Upper lobe of left lung (tissue), 4 donors: ENCODE results near the gene CALR3.

ENCODE experiments used
- EP300 ChIP-seq, 4 donors: sonication (generic); formaldehyde crosslinking; IDR thresholded peaks; one replicate each; pipeline ENCODE4 v1.5.1; 2017; ENCODE audit warnings: antibody characterized with exemption in 4 of 4, control low read depth in 2 of 4
- POLR2A ChIP-seq, 4 donors: fragments of 450-650 bp; IDR thresholded peaks; one replicate each; pipeline ENCODE4 v1.5.1; 2016 to 2017; ENCODE audit warnings: antibody characterized with exemption in 4 of 4, mild to moderate bottlenecking in 2 of 4
- POLR2AphosphoS5 ChIP-seq, 2 donors: sonication (generic); formaldehyde crosslinking; IDR thresholded peaks; one replicate each; pipeline ENCODE4 v1.5.1; 2017; ENCODE audit warnings: antibody characterized with exemption in 2 of 2
- TF ChIP-seq, protein P1 (sequence below), 6 experiments: fragments of 450-650 bp in 4 of 6; fragments of 200-600 bp in 2 of 6; sonication (generic) in 2 of 6; IDR thresholded peaks; one replicate each; pipeline ENCODE4 v1.5.1; 2016 to 2019; ENCODE audit warnings: antibody characterized with exemption in 6 of 6

DNA sequence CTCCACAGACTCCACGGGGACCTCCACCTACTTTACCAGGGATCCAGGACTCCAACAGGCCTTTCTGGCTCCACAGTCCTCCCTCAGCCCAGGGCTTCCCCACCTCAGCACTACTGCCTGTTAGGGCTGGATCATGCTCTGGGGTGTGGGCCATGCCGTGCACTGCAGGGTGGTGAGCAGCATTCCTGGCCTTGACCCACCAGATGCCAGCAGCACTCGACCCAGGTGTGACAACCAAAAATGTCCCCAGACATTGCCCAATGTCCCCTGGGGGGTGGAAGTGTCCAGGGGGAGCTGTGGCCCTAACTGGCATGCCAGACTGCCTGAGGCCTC is 66.2 kb downstream of the CALR3 start:
- TF ChIP-seq, protein P1, sequence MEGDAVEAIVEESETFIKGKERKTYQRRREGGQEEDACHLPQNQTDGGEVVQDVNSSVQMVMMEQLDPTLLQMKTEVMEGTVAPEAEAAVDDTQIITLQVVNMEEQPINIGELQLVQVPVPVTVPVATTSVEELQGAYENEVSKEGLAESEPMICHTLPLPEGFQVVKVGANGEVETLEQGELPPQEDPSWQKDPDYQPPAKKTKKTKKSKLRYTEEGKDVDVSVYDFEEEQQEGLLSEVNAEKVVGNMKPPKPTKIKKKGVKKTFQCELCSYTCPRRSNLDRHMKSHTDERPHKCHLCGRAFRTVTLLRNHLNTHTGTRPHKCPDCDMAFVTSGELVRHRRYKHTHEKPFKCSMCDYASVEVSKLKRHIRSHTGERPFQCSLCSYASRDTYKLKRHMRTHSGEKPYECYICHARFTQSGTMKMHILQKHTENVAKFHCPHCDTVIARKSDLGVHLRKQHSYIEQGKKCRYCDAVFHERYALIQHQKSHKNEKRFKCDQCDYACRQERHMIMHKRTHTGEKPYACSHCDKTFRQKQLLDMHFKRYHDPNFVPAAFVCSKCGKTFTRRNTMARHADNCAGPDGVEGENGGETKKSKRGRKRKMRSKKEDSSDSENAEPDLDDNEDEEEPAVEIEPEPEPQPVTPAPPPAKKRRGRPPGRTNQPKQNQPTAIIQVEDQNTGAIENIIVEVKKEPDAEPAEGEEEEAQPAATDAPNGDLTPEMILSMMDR (IDR thresholded peaks at IDR 0.05): no peak
- TF ChIP-seq POLR2AphosphoS5 (IDR thresholded peaks at IDR 0.05): no peak
- TF ChIP-seq POLR2A (IDR thresholded peaks at IDR 0.05): no peak
- no peak for TF ChIP-seq EP300 (IDR thresholded peaks at IDR 0.05)
